ENCODE data around the gene P4HA2.
"Not testable (repeated sequence)": the region's sequence is repeated elsewhere in the genome, so short reads cannot be mapped to it uniquely, and the experiment has no call there.

Gene P4HA2

GRCh38 chr5:132199116-132199680 is 28.5 kb downstream of the P4HA2 start:
- no peak for DNase-seq (ENCODE audit: low spot score)

GRCh38 chr5:132198571-132198970 is 29.1 kb downstream of the P4HA2 start:
- DNase-seq (ENCODE audit: low spot score) = no peak

- DNase-seq (ENCODE audit: low spot score) = no peak
These were observed 31.9 kb downstream of the P4HA2 start for GRCh38 chr5:132195727-132196126.

GRCh38 chr5:132193165-132193694 is 34.4 kb downstream of the P4HA2 start:
- no peak for DNase-seq (ENCODE audit: low spot score)

- DNase-seq (ENCODE audit: low spot score) = peak; percentile 69
These were observed 37.4 kb downstream of the P4HA2 start for GRCh38 chr5:132190161-132190817.

GRCh38 chr5:132184588-132184987 is 43.1 kb downstream of the P4HA2 start:
- no peak for DNase-seq (ENCODE audit: low spot score)

- no peak for DNase-seq (ENCODE audit: low spot score)
These were observed 43.9 kb downstream of the P4HA2 start for GRCh38 chr5:132183723-132184122.

GRCh38 chr5:132182359-132183040 is 45.2 kb downstream of the P4HA2 start:
- DNase-seq (ENCODE audit: low spot score) = no peak

- no peak for DNase-seq (ENCODE audit: low spot score)
These were observed 46.5 kb downstream of the P4HA2 start for GRCh38 chr5:132181011-132181629.

- peak; percentile 31 for DNase-seq (ENCODE audit: low spot score)
These were observed 47.4 kb downstream of the P4HA2 start for GRCh38 chr5:132180134-132180745.

- no peak for DNase-seq (ENCODE audit: low spot score)
These were observed 48.2 kb downstream of the P4HA2 start for GRCh38 chr5:132179405-132179804.

- no peak for DNase-seq (ENCODE audit: low spot score)
These were observed 49.9 kb downstream of the P4HA2 start for GRCh38 chr5:132177691-132178149.

GRCh38 chr5:132176987-132177386 is 50.7 kb downstream of the P4HA2 start:
- DNase-seq (ENCODE audit: low spot score) = no peak

GRCh38 chr5:132176521-132176945 is 51.1 kb downstream of the P4HA2 start:
- no peak for DNase-seq (ENCODE audit: low spot score)

GRCh38 chr5:132162945-132163344 is 64.7 kb downstream of the P4HA2 start:
- no peak for DNase-seq (ENCODE audit: low spot score)

- not testable (repeated sequence) for DNase-seq (ENCODE audit: low spot score)
These were observed 65.9 kb downstream of the P4HA2 start for GRCh38 chr5:132161574-132162326.

- DNase-seq (ENCODE audit: low spot score) = no peak
These were observed 71.2 kb downstream of the P4HA2 start for GRCh38 chr5:132156413-132156812.

GRCh38 chr5:132150565-132150964 is 77.1 kb downstream of the P4HA2 start:
- DNase-seq (ENCODE audit: low spot score) = no peak

GRCh38 chr5:132147663-132148062 is 80.0 kb downstream of the P4HA2 start:
- no peak for DNase-seq (ENCODE audit: low spot score)

GRCh38 chr5:132145326-132145725 is 82.3 kb downstream of the P4HA2 start:
- DNase-seq (ENCODE audit: low spot score) = not testable (repeated sequence)

- no peak for DNase-seq (ENCODE audit: low spot score)
These were observed 84.5 kb downstream of the P4HA2 start for GRCh38 chr5:132143148-132143547.

Measured in pons (tissue), 1 donor.